NCI-H82 (cell line): Measurements from ENCODE around the gene DACT3.

ENCODE experiments used
- DNase-seq: peaks from one replicate; lab custom pipeline; 2025; lab: John Stamatoyannopoulos, UW

The DACT3 gene

GRCh38 chr19:46610851-46611770, 49.9 kb downstream of the DACT3 start:
- no peak for DNase-seq

- no peak for DNase-seq
Observed at GRCh38 chr19:46610413-46610775, 50.6 kb downstream of the DACT3 start.

GRCh38 chr19:46609511-46610412, 51.2 kb downstream of the DACT3 start:
- no peak for DNase-seq

- DNase-seq: no peak
Observed at GRCh38 chr19:46608581-46609345, 52.2 kb downstream of the DACT3 start.

GRCh38 chr19:46608178-46608577, 52.8 kb downstream of the DACT3 start:
- DNase-seq: no peak

- DNase-seq: no peak
Observed at GRCh38 chr19:46607448-46607841, 53.5 kb downstream of the DACT3 start.

GRCh38 chr19:46606681-46607447, 54.1 kb downstream of the DACT3 start:
- no peak for DNase-seq

GRCh38 chr19:46606019-46606418, 55.0 kb downstream of the DACT3 start:
- DNase-seq: no peak

GRCh38 chr19:46605356-46605821, 55.6 kb downstream of the DACT3 start:
- DNase-seq: no peak

- no peak for DNase-seq
Observed at GRCh38 chr19:46604781-46605355, 56.1 kb downstream of the DACT3 start.

- no peak for DNase-seq
Observed at GRCh38 chr19:46603752-46604231, 57.2 kb downstream of the DACT3 start.

GRCh38 chr19:46603195-46603637, 57.8 kb downstream of the DACT3 start:
- DNase-seq: no peak

- DNase-seq: no peak
Observed at GRCh38 chr19:46602392-46603194, 58.4 kb downstream of the DACT3 start.

GRCh38 chr19:46601318-46602224, 59.4 kb downstream of the DACT3 start, which contains the start of gene CALM3:
CALM3 (plus strand) TSS chr19:46601330; CDS start chr19:46601435, 105 bp downstream.
- DNase-seq: peak; percentile 65

- peak; percentile 98 for DNase-seq
Observed at GRCh38 chr19:46600384-46601317, 60.3 kb downstream of the DACT3 start.

GRCh38 chr19:46599716-46600373, 61.1 kb downstream of the DACT3 start:
- DNase-seq: no peak

GRCh38 chr19:46598372-46598917, 62.5 kb downstream of the DACT3 start:
- DNase-seq: no peak
